ENCODE measurements around the gene KIAA1217. TPM values are rescaled to one million over a fixed set of nuclear protein-coding genes. Genes with fewer than 3 reads are reported as not detected.

The KIAA1217 gene
- total and polyA plus RNA-seq, 2 of the 4 experiments (the other 2 are of a cell fraction) = 3.4 to 4.4 TPM

DNA sequence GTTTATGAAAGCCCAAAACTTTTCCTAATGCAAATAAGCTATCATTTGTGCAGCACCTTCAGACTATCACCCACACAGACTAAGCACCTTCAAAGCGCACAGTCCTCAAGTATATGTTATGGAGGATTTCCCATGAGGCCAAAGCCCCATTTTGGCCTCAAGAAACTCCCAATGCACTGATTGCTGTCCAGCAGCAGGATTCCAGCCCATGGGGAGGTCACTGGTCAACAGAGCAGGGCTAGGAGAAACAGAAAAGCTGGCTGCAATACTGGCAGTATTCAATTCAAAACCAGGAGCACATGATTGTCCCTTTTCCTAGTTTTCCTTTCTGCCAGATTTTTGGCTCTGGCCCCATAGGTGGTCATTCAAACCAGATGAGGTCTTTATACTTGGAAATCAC is 24.5 kb upstream of the KIAA1217 start:
- Histone ChIP-seq H3K23ac (ENCODE audit: low read depth, low read length) (no peak overlapping the region), H2AK5ac (ENCODE audit: low read depth, low read length) (no peak overlapping the region), H3K4ac (ENCODE audit: low read depth, low read length) (no peak overlapping the region), H2AFZ (replicated peaks; ENCODE audit: low read length, poor library complexity) (no peak overlapping the region), H3K9ac (ENCODE audit: low read depth, low read length) (no peak overlapping the region), H2BK5ac (ENCODE audit: low read depth, low read length, poor library complexity, severe bottlenecking) (no peak overlapping the region), H3K27ac (ENCODE audit: insufficient read depth, low read length) (no peak overlapping the region), H2AK9ac (replicated peaks; ENCODE audit: low read depth, low read length, poor library complexity) (no peak overlapping the region), H3K14ac (replicated peaks; ENCODE audit: low read depth, low read length) (no peak overlapping the region), H3K79me1 (ENCODE audit: low read depth in 1 of 2, low read length in 2 of 2) (no peaks in the 10 kb centered on the region), H3K56ac (ENCODE audit: extremely low read depth, insufficient read depth, low read length) (no peak overlapping the region), H4K8ac (ENCODE audit: low read depth in 2 of 2, low read length in 2 of 2) (no peak overlapping the region), H3K4me3 (ENCODE audit: insufficient read depth, low read depth, low read length) (no peak overlapping the region), H3K27me3 (ENCODE audit: control insufficient read depth, insufficient read depth, low read length) (no peaks in the 10 kb centered on the region), H3K36me3 (ENCODE audit: control insufficient read depth, insufficient read depth, low read length) (no peaks in the 10 kb centered on the region), H3K9me3 (ENCODE audit: control insufficient read depth, insufficient read depth, low read length) (no peaks in the 10 kb centered on the region), H3K9me1 (ENCODE audit: insufficient read depth, low read length) (no peaks in the 10 kb centered on the region), H2BK20ac (ENCODE audit: low read depth, low read length) (no peak overlapping the region), H4K91ac (ENCODE audit: insufficient read depth, low read depth, low read length) (no peak overlapping the region), H2BK15ac (ENCODE audit: low read depth, low read length) (no peak overlapping the region), H3K4me2 (ENCODE audit: low read depth, low read length) (no peak overlapping the region), H3K4me1 (ENCODE audit: control insufficient read depth, insufficient read depth, low read length) (no peaks in the 10 kb centered on the region), H3K18ac (ENCODE audit: low read depth, low read length) (no peak overlapping the region), H4K5ac (ENCODE audit: low read depth, low read length) (no peak overlapping the region), H2BK120ac (ENCODE audit: low read depth, low read length) (no peak overlapping the region), H4K20me1 (ENCODE audit: insufficient read depth, low read length) (no peaks in the 10 kb centered on the region)
- WGBS, 2 experiments (ENCODE audit: extremely low coverage in 2 of 2, insufficient read length in 1 of 2) = no CpG with 5 or more reads among the region's 1 CpG
- no peak for DNase-seq
- no TSS peak for BruUV-seq (replicated peaks)
- dilution Hi-C loops (cut with HindIII; ENCODE audit: low sequenced_read_pairs, unreplicated experiment) (no loop called here), in situ Hi-C loops (cut with MboI; ENCODE audit: low sequenced_read_pairs) (no loop called here), intact Hi-C loops (cut with micrococcal nuclease) (no loop called here)
- CTCF ChIA-PET = no interaction called here
- POLR2A ChIA-PET (ENCODE audit: unreplicated experiment) = no interaction called here
- no peak for TF ChIP-seq RFX5 (IDR thresholded peaks at IDR 0.05; ENCODE audit: low read depth, low read length)
- no peak for TF ChIP-seq POLR2A (IDR thresholded peaks at IDR 0.05; ENCODE audit: low read depth, low read length)
- TF ChIP-seq CEBPB (IDR thresholded peaks at IDR 0.05; ENCODE audit: low read depth, low read length) = no peak
- no peak for TF ChIP-seq ELK1 (IDR thresholded peaks at IDR 0.05; ENCODE audit: borderline replicate concordance, low read depth, low read length)
- TF ChIP-seq MXI1 (IDR thresholded peaks at IDR 0.05; ENCODE audit: borderline replicate concordance, low read depth, low read length) = no peak
- no peak for TF ChIP-seq NFE2L2 (IDR thresholded peaks at IDR 0.05; ENCODE audit: low read depth, low read length)
- no peak for TF ChIP-seq RCOR1 (IDR thresholded peaks at IDR 0.05; ENCODE audit: insufficient replicate concordance, low read length)
- no peak for TF ChIP-seq USF2 (IDR thresholded peaks at IDR 0.05; ENCODE audit: low read depth, low read length)
- TF ChIP-seq MAFK (IDR thresholded peaks at IDR 0.05; ENCODE audit: low read depth, low read length) = no peak
- TF ChIP-seq SMC3 (IDR thresholded peaks at IDR 0.05; ENCODE audit: low read depth, low read length) = no peak
- no peak for ATAC-seq (ENCODE audit: low read depth)
